Measurements from ENCODE around the gene TRIM73. TPM values are rescaled to one million over a fixed set of nuclear protein-coding genes. Genes with fewer than 3 reads are reported as not detected.
"Not testable (repeated sequence)": the region's sequence is repeated elsewhere in the genome, so short reads cannot be mapped to it uniquely, and the experiment has no call there.

TRIM73 gene
- total and polyA plus RNA-seq, 2 experiments from 2014 or later = 5.0 to 6.0 TPM

DNA sequence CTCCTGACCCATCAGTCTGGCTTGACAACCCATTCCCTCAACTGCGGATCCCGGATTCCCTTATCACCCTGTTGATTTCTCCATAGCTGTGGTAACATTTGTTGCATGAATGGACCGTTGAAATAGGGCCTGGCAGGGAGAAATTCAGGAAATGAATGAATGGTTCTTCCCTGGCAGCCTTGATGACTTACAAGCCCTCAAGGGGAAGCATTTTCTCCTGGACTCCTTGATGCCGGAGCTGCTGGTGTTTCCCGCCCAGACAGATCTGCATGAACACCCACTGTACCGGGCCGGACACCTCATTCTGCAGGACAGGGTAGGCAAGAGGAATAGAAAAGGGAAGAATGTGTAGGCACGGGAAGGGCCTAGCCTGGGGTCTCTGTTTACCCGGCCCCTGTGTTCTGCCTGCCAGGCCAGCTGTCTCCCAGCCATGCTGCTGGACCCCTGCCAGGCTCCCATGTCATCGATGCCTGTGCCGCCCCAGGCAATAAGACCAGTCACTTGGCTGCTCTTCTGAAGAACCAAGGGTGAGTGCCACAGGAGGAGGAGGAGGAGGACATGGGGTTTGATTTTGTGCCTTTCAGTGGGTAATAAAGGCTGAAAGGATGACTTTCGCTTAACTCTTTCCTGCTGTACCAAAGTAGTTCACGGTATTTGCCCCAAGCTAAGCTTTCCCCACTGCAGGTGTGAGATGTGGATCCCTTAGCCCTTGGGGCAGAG is 19.4 kb downstream of the TRIM73 start:
- H3K4me1 ChIP-seq (ENCODE audit: insufficient read depth); DNase-seq (ENCODE audit: low spot score); H2AFZ ChIP-seq; H4K20me1 ChIP-seq (ENCODE audit: insufficient read depth, poor library complexity, severe bottlenecking); H3K36me3 ChIP-seq (replicated peaks; ENCODE audit: insufficient read depth, low read depth); H3K27ac ChIP-seq; H3K27me3 ChIP-seq; H3K9me3 ChIP-seq (ENCODE audit: low read depth); H3K4me3 ChIP-seq; H3K4me2 ChIP-seq; H3K79me2 ChIP-seq; H3K9me2 ChIP-seq (replicated peaks; ENCODE audit: insufficient read depth): not testable (repeated sequence)
- WGBS (ENCODE audit: low lambda C conversion rate, missing lambda C conversion rate) = 87% methylated on average over 11 of the region's 13 CpGs

DNA sequence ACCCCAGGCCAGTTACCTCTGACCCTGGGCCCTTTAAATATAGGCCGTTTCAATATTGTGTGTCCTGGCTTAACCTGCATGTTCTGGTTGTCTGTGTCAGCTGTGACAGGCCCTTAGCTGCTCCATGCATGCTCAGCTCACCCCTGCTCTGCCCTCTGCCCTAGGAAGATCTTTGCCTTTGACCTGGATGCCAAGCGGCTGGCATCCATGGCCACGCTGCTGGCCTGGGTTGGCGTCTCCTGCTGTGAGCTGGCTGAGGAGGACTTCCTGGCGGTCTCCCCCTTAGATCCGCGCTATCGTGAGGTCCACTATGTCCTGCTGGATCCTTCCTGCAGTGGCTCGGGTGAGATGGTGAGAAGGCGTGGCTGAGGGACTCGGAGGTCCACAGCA is 20.0 kb downstream of the TRIM73 start:
- 89% methylated on average over 10 of the region's 11 CpGs for WGBS (ENCODE audit: low lambda C conversion rate, missing lambda C conversion rate)
- H3K27ac ChIP-seq; H3K9me2 ChIP-seq (replicated peaks; ENCODE audit: insufficient read depth); H3K27me3 ChIP-seq; H3K4me1 ChIP-seq (ENCODE audit: insufficient read depth); H3K4me3 ChIP-seq; H3K9me3 ChIP-seq (ENCODE audit: low read depth); H4K20me1 ChIP-seq (ENCODE audit: insufficient read depth, poor library complexity, severe bottlenecking); H3K79me2 ChIP-seq; H2AFZ ChIP-seq; H3K36me3 ChIP-seq (replicated peaks; ENCODE audit: insufficient read depth, low read depth); H3K4me2 ChIP-seq; DNase-seq (ENCODE audit: low spot score): not testable (repeated sequence)

DNA sequence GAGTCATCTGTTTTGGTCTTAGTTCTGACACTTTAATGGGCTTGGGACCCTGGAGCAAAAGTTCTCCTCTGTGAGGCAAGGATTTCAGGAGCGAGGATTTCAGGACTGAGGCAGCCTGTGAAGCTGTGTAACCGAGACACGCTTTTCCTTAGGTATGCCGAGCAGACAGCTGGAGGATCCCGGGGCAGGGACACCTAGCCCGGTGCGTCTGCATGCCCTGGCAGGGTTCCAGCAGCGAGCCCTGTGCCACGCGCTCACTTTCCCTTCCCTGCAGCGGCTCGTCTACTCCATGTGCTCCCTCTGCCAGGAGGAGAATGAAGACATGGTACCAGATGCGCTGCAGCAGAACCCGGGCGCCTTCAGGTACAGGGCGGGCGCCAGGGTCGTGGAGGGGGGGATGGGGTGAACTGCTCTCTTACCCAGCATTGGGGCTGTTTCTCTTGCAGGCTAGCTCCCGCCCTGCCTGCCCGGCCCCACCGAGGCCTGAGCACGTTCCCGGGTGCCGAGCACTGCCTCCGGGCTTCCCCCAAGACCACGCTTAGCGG is 20.5 kb downstream of the TRIM73 start:
- H3K27me3 ChIP-seq; H3K9me2 ChIP-seq (replicated peaks; ENCODE audit: insufficient read depth); H2AFZ ChIP-seq; H3K79me2 ChIP-seq; H3K36me3 ChIP-seq (replicated peaks; ENCODE audit: insufficient read depth, low read depth); H4K20me1 ChIP-seq (ENCODE audit: insufficient read depth, poor library complexity, severe bottlenecking); DNase-seq (ENCODE audit: low spot score); H3K9me3 ChIP-seq (ENCODE audit: low read depth); H3K4me2 ChIP-seq; H3K4me3 ChIP-seq; H3K27ac ChIP-seq; H3K4me1 ChIP-seq (ENCODE audit: insufficient read depth): not testable (repeated sequence)
- WGBS (ENCODE audit: low lambda C conversion rate, missing lambda C conversion rate) = 95% methylated on average over 13 of the region's 27 CpGs

DNA sequence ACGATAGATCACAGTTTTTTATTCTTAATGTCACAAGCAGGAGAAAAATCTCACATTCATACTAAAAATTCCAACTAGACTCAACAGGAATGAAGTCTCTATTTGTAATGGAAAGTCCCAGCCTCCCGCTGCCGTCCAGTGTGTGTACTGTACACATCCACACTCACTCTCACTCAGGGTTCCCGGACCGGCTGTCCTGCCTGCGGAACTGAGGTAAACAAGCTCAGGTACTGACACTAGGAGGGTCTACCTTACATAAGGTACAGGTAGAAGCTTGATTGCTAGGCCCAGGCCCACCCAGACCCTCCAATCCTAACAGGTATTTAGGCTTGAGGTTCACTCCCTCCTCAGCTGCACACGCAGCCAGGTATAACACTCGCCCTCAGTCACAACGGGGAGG is 21.4 kb downstream of the TRIM73 start:
- H3K4me2 ChIP-seq; H3K9me2 ChIP-seq (replicated peaks; ENCODE audit: insufficient read depth); H3K79me2 ChIP-seq; H3K9me3 ChIP-seq (ENCODE audit: low read depth); H3K4me1 ChIP-seq (ENCODE audit: insufficient read depth); H3K27ac ChIP-seq; H4K20me1 ChIP-seq (ENCODE audit: insufficient read depth, poor library complexity, severe bottlenecking); H3K4me3 ChIP-seq; H2AFZ ChIP-seq; H3K36me3 ChIP-seq (replicated peaks; ENCODE audit: insufficient read depth, low read depth); DNase-seq (ENCODE audit: low spot score); H3K27me3 ChIP-seq: not testable (repeated sequence)
- 91% methylated on average over 8 of the region's 9 CpGs for WGBS (ENCODE audit: low lambda C conversion rate, missing lambda C conversion rate)

DNA sequence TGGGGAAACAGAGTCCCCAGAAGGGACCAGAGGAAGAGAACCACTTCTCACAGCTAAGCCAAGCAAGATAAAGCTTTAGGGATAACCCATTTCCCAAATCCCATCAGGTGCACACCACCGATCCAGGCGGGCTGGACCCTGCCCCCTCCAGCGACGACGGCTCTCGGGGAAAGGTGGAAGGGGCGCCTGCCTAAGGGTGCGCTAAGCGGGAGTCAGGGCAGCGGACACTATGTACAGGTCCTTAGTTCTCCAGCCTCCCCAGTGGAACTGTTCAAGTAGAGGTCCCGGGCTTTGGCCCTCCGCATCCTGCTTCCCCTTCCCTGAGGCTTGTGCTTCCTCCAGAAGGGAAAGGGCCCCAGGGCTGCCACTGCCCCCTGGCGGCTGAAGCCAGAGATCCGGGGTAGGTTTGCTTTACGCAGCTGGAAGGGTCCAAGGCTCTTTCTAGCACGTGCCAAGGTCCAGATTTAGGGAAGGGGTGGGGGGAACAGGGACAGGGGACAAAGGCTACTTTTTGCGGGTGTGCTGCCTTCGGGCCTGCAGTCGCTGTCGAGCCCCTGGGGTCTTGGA is 22.9 kb downstream of the TRIM73 start:
- not testable (repeated sequence) for H3K9me2 ChIP-seq (replicated peaks; ENCODE audit: insufficient read depth); H3K27me3 ChIP-seq; H3K4me2 ChIP-seq; H3K79me2 ChIP-seq; H3K4me3 ChIP-seq; H3K36me3 ChIP-seq (replicated peaks; ENCODE audit: insufficient read depth, low read depth); H4K20me1 ChIP-seq (ENCODE audit: insufficient read depth, poor library complexity, severe bottlenecking); H3K9me3 ChIP-seq (ENCODE audit: low read depth); H2AFZ ChIP-seq; H3K27ac ChIP-seq; DNase-seq (ENCODE audit: low spot score); H3K4me1 ChIP-seq (ENCODE audit: insufficient read depth)
- WGBS (ENCODE audit: low lambda C conversion rate, missing lambda C conversion rate) = 95% methylated on average over 12 of the region's 20 CpGs

DNA sequence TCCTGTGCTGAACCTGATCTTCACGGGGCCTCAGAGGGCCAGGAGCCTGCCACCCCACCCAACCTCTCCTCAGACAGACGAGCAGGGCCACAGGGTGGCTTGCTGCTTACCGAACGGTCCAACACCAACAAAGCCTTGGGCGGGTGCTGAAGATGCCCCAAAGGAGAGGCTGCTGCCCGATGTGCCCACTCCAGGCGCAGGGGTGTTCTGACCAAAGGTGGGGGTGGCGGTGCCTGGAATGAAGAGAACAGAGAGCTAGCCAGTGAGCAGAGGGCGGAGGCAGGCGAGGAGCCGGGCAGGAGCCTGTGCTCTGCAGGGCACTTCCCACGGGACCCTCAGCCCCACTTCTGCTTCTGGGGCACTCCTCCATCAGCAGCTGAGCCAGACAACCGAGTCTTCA is 23.8 kb downstream of the TRIM73 start:
- H3K9me3 ChIP-seq (ENCODE audit: low read depth); H3K4me3 ChIP-seq; H3K4me2 ChIP-seq; H3K9me2 ChIP-seq (replicated peaks; ENCODE audit: insufficient read depth); H3K79me2 ChIP-seq; H4K20me1 ChIP-seq (ENCODE audit: insufficient read depth, poor library complexity, severe bottlenecking); H3K27ac ChIP-seq; DNase-seq (ENCODE audit: low spot score); H3K4me1 ChIP-seq (ENCODE audit: insufficient read depth); H2AFZ ChIP-seq; H3K36me3 ChIP-seq (replicated peaks; ENCODE audit: insufficient read depth, low read depth); H3K27me3 ChIP-seq: not testable (repeated sequence)
- WGBS (ENCODE audit: low lambda C conversion rate, missing lambda C conversion rate) = 92% methylated on average over 12 of the region's 13 CpGs

DNA sequence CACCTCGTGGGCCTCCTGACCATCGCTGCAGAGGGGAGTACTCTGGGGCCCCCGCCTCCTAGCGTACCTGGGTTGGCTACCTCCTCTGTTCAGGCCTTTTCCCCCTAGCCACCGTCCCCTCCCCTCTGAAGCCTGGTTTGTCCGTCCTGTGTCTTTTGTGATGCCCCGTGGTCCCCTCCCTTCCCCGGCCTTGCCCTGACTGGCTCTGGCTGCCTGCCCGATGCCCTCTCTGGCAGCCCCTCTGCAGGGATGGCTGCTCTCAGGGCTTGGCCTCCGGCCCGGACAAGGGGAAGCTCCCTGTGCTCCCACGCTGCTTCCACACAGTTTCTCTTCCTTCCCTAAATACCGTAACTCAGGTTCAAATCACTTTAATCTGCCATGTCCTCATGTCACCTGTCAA is 24.3 kb downstream of the TRIM73 start:
- H4K20me1 ChIP-seq (ENCODE audit: insufficient read depth, poor library complexity, severe bottlenecking); H3K27ac ChIP-seq; H3K79me2 ChIP-seq; H3K4me1 ChIP-seq (ENCODE audit: insufficient read depth); H3K27me3 ChIP-seq; DNase-seq (ENCODE audit: low spot score); H3K4me2 ChIP-seq; H3K9me3 ChIP-seq (ENCODE audit: low read depth); H3K4me3 ChIP-seq; H3K9me2 ChIP-seq (replicated peaks; ENCODE audit: insufficient read depth); H2AFZ ChIP-seq; H3K36me3 ChIP-seq (replicated peaks; ENCODE audit: insufficient read depth, low read depth): not testable (repeated sequence)
- 97% methylated on average over 6 of the region's 13 CpGs for WGBS (ENCODE audit: low lambda C conversion rate, missing lambda C conversion rate)

DNA sequence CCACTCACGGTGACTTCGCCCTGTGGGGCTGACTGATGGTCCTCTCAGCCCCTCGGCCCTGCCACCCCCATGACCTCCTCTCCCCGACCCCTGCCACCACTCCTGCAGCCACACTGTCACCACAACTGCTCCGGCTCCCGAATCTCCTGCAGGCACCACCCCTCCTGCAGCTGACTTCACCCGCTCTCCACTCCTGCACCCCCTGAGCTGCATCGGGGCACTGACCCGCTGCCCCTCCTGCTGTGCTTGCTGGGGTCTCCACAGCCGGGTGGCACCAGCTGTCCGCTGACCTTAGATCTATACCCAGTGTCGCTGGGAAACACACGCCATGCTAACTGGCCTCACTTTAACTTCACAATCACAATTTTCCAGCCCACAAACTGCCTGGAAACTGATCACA is 24.7 kb downstream of the TRIM73 start:
- WGBS (ENCODE audit: low lambda C conversion rate, missing lambda C conversion rate) = 89% methylated on average over 9 of the region's 13 CpGs
- H3K9me2 ChIP-seq (replicated peaks; ENCODE audit: insufficient read depth); H4K20me1 ChIP-seq (ENCODE audit: insufficient read depth, poor library complexity, severe bottlenecking); H3K79me2 ChIP-seq; H3K36me3 ChIP-seq (replicated peaks; ENCODE audit: insufficient read depth, low read depth); H3K4me2 ChIP-seq; DNase-seq (ENCODE audit: low spot score); H3K4me1 ChIP-seq (ENCODE audit: insufficient read depth); H2AFZ ChIP-seq; H3K4me3 ChIP-seq; H3K27me3 ChIP-seq; H3K27ac ChIP-seq; H3K9me3 ChIP-seq (ENCODE audit: low read depth): not testable (repeated sequence)

Measured in hepatocyte (in vitro differentiated cells).